ENCODE results near the gene PFDN1.

PFDN1 gene

GRCh38 chr5:140221697-140222223 lies 81.1 kb downstream of the PFDN1 start:
- H3K4me3 ChIP-seq (replicated peaks in 1 of 2; ENCODE audit: low read depth in 2 of 2, low read length in 2 of 2) = no peak overlapping the region
- DNase-seq (ENCODE audit: low read depth in 2 of 2) = peak; percentile 59 to 88
- no peak for TF ChIP-seq CTCF (IDR thresholded peaks at IDR 0.05; ENCODE audit: low read depth, low read length)

GRCh38 chr5:140220698-140221064 lies 82.2 kb downstream of the PFDN1 start:
- no peak for TF ChIP-seq CTCF (IDR thresholded peaks at IDR 0.05; ENCODE audit: low read depth, low read length)
- DNase-seq (ENCODE audit: low read depth in 2 of 2) = peak in 1 of 2 donors; percentile 34
- no peak overlapping the region for H3K4me3 ChIP-seq (replicated peaks in 1 of 2; ENCODE audit: low read depth in 2 of 2, low read length in 2 of 2)

- TF ChIP-seq CTCF (IDR thresholded peaks at IDR 0.05; ENCODE audit: low read depth, low read length) = no peak
- peak in 1 of 2 donors; percentile 43 for DNase-seq (ENCODE audit: low read depth in 2 of 2)
- no peak overlapping the region for H3K4me3 ChIP-seq (replicated peaks in 1 of 2; ENCODE audit: low read depth in 2 of 2, low read length in 2 of 2)
Observed at GRCh38 chr5:140220032-140220697, 82.7 kb downstream of the PFDN1 start.

DNA sequence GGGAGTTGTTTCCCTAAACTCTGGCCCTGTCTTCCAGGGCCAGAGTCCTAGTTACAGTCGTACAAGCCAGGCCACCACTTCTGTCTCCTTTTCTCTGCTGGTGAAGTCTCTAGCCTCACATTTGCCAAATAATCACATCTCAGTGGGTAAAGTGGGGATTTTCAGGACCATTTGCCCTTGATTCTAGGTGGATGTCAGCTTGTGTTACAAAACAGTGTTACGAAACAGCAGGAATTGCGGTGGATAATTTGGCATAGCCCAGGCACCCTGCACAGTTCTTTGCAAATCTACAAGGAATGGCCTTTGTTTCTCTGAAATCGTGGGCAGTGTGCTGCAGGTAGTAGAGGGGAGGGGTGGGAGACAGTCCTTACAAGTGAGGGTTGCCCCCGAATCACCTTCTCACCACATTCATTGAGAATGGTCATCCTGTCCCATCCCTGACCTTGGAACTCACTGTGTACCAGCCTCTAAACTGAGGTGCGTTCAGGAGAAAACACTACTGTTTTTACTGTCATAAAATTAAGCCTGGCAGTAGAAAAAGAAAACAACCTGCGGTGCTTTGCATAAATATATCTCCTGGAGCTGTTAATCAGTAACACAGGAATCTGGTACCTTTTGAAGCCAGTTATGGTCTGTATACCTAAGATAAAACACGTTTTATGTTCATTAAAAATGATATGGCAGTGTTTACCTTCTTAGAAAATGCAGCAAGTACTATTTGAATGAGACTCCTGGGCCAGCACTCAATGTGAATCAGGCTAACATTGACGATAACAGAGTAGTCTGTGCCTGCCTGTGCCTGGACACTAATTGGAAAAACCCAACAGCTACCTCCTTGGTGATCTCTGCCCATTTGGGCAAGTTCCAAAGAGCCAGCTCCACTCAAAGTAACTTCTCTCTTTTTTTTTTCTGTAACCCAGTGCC lies 83.6 kb downstream of the PFDN1 start:
- no peak overlapping the region for H3K4me3 ChIP-seq (replicated peaks in 1 of 2; ENCODE audit: low read depth in 2 of 2, low read length in 2 of 2)
- DNase-seq (ENCODE audit: low read depth in 2 of 2) = peak in 1 of 2 donors; percentile 33
- TF ChIP-seq CTCF (IDR thresholded peaks at IDR 0.05; ENCODE audit: low read depth, low read length) = no peak

GRCh38 chr5:140217299-140218026 lies 85.4 kb downstream of the PFDN1 start:
- no peak for DNase-seq (ENCODE audit: low read depth in 2 of 2)
- TF ChIP-seq CTCF (IDR thresholded peaks at IDR 0.05; ENCODE audit: low read depth, low read length) = no peak
- H3K4me3 ChIP-seq (replicated peaks in 1 of 2; ENCODE audit: low read depth in 2 of 2, low read length in 2 of 2) = no peak overlapping the region

DNA sequence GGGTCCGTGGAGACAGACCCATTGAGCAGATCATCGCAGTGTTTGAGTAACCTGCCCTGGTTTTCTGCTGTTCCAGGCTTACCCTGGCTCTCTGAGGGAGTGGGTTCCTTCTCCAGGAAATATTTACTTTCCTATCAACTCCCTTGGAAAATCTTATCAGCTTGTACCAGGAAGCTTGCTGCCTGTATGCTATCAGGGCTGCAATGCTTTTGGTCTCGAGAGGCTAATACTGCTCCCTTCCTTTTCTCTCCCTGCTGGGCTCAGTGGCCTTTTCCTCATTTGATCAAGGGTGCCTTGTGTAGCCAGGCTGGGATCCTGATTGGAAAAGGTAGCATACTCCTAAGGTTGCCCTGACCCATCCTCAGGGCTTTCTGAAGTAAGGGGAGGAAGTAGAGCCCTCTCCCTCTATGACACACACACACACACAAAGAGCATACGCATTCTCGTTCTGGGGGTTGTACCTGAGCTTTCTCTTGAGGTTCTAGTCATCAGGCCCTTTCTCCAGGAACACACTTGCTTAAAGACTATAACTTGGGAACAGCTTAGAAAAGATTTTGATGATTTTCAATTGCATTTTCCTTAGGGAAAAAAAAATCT lies 86.3 kb downstream of the PFDN1 start:
- no peak for TF ChIP-seq CTCF (IDR thresholded peaks at IDR 0.05; ENCODE audit: low read depth, low read length)
- no peak for DNase-seq (ENCODE audit: low read depth in 2 of 2)

More for the DNA sequence above, 86.3 kb downstream of the PFDN1 start:
- no peak overlapping the region for H3K4me3 ChIP-seq (replicated peaks in 1 of 2; ENCODE audit: low read depth in 2 of 2, low read length in 2 of 2)
